HG03175 (cell line): ENCODE results near the gene PITPNC1.
"Not testable (repeated sequence)": the region's sequence is repeated elsewhere in the genome, so short reads cannot be mapped to it uniquely, and the experiment has no call there.

Experiments used
- ATAC-seq: cut with Tn5 transposase; IDR thresholded peaks from one replicate; pipeline ENCODE4 v1.9.1; 2021; ENCODE audit warnings: mild to moderate bottlenecking, moderate library complexity; ENCODE audit not compliant: unreplicated experiment

Gene PITPNC1

DNA sequence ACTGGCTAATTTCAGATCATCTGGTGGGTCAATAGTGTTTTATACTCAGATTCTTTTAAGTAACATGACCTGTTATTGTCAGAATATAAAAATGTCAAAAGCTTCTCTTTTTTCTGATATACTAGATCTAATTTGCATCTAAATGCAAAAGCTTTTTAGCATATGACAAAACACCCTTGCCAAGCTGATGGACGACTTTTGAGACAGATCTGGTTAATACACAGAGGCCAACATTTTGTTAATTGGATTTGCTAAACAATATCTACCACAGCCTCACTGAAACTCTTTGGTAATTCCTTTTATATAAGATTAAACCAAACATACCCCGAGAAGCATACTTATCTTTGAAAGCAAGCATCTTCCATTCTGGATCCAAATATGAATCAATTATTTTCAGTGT lies 330.4 kb downstream of the PITPNC1 start:
- no peak for ATAC-seq

DNA sequence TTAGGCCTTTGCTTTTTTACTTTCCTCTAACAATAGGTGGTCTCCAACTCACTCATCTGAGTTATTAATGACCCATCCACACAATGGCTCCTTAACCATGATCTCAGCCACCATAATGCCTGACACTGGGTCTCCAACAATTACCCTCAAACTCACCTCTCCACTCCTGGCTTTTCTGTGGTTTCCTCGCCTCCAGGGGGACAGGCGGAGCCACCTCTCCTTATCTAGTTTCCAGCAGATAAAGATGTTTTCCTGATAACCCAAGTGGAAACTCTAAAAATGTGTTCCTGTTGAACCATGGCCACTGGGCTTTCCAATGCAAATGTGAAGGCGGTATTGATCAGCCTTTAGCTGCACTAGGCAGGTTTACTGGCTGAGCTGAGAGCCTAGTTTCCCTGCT lies 331.3 kb downstream of the PITPNC1 start:
- ATAC-seq, result no peak

DNA sequence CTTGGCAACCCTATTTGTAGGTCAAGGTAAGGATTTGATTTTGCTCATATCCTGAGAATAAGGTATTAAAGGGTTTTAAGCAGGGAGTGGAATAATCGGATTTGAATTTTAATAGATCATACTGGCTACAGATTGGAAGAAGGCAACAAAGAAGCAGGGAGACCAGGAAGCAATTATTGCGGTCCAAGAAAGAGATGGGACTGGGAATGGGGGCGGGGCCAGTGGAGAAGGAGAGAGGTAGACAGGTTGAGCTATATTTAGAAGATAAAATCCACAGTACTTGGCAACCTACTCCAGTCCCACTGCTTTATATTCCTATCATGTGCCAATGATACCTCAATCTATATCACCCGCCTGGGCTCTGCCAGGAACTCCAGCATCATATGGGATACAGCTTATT lies 334.8 kb downstream of the PITPNC1 start:
- no peak for ATAC-seq

DNA sequence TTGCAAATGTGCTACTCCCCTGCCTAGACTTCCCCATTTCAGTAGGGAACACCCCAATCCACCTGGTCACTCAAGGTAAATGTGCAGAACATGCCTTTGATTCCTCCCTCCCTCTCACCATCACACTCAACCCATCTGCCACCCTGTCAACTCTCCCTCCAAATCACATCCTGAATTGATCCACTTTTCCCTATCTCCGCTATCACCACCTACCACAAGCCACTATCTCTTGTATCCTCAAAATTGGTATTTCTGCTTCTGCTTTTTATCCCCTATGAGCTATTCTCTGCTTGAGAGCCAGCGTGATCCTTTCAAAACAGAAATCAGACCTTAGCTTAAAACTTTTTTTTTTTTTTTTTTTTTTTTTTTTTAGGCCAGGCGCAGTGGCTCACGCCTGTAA lies 335.3 kb downstream of the PITPNC1 start:
- ATAC-seq, result no peak

DNA sequence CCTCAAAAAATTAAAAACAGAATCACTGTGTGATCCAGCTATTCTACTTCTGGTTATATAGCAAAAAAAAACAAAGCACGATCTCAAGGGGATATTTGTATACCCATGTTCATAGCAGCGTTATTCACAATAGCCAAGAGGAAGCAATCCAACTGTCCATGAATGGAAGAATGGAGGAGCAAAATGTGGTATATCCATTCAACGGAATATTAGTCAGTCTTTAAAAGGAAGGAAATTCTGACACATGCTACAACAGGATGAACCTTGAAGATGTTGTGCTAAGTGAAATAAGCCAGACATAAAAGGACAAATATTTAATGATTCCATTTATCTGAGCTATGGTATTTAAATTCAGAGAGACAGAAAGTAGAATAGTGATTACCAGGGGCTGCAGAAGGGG lies 336.1 kb downstream of the PITPNC1 start:
- ATAC-seq, result no peak

DNA sequence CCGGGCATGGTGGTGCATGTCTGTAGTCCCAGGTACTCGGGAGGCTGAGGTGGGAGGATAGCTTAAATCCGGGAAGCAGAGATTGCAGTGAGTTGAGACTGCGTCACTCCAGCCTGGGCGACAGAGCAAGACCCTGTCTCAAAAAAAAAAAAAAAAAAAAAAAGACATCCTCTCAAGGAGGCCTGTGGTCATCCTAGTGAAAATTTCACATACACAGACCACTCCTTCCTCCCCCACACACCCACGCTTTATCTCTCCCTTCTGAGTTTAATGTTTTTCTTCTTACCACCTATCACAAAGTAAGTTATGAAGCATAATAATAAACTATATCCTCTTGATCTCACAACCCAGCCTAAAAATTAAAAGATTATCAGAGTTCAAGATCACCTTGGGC lies 339.3 kb downstream of the PITPNC1 start:
- ATAC-seq, result no peak

DNA sequence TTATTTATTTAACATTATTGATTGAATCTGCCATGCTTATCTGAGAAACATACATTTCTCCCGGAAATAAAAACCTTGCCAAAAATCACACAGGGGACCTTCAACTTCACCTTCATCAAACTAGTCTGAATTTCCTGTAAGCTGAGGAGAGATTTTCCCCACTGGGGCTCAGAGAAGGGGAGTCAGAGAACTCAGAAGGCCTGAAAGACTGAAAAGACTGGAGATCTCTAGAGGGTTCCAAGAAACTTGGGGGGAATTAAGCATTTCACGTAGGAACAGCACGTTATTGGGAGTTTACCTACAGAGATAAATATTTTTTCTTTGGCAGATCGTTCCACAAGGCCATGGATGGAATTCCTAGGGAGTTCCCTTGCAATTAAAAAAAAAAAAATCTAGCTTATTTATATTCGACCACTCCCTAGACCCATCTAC lies 340.1 kb downstream of the PITPNC1 start:
- no peak for ATAC-seq

DNA sequence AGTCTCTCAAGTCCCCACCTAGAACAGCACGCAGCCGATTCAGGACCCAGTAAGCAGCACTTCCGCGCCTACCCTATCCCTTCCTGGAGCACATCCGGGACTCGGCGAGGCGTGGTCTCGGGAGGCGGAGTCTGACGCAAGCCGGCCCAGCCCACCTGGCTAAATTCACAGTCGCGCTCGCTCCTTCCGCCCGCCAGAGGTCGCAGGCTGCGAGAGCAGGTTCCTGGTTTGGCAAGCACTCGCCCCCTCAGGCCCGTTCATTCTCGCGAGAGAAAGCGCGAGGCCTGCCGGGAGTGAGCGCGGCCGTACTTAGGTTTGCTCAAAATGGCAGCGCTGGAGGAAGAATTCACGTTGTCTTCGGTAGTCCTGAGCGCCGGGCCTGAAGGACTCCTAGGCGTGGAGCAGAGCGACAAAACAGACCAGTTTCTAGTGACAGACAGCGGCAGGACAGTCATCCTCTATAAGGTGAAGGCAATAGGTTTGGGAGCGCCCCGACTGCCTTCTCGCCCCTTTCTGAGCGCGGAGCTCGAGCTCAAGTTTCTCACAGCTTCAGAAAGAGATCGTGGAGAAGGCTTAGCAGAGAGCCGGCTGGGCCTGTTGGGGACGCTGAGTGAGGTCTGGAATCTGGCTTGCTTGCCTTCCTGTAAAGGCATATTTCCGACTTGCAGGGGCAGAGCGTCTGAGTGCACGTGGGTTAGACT lies 340.7 kb downstream of the PITPNC1 start, which contains the start of gene NOL11:
Gene NOL11 (plus strand): TSS at position 313 of the 701 bp plus-strand sequence. CDS start 12 bp downstream, at position 325.
- peak; percentile 95 for ATAC-seq

DNA sequence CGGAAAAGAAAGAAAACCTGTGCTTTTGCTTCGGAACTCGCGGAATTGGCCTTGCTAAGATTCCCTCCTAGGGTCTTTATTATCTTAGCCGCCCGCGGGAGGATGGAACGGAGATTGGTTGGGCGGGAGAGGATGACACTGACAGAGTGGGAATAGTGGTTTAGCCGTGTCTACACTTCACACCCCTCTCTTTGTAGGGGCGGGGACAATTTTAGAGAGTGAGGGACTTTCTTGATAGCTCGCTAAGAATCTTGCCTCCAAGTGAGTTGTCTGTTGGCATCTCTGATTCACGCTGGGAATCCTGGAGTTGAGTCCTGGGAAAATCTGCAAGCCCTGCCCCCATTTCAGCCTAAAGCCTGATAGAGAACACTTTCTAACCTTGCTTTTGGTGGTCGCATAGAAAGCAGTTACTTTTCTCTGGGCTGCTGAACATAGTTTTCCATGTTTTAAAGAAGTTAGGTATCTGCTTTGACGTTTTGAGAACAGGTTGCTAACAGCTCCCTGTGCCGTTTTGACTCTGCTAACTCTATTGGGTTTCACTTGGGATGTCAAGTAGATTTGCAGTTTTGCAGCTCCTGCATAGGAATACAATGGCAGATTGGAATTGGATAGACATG lies 341.4 kb downstream of the PITPNC1 start:
- ATAC-seq, result peak; percentile 14

DNA sequence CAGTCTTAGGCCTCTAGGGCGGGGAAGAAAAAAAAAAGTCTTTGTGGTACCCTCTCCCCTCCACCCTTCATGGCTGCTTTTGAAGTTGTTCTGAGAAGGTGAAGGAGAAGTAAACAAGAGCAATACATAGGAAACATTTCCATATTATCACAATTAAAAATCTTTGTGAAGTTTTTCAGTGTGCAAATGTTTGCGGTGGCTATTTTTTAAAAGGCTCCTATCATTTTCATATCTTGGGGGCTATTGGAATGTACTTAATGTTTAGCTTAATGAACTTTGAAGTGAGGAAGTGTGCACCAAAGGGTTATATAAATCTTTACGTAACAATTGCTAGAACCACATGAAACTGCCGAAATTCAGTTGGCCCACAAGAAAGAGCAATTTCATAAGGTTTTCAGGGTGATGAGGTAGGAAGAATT lies 348.3 kb downstream of the PITPNC1 start:
- ATAC-seq, result no peak

DNA sequence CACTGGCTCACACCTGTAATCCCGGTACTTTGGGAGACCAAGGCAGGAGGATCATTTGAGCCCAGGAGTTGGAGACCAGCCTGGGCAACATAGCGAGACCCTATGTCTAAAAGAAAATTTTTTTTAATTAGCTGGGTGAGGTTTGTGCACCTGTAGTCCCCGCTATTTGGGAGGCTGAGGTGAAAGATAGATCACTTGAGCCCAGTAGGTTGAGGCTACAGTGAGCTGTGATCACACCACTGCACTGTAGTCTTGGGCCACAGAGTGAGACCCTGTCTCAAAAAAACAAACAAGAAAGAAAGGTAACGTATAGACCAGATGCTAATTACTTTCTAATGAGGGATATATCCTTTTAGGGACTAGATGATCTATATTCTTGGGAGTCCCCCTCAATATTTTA lies 348.7 kb downstream of the PITPNC1 start:
- ATAC-seq, result no peak

DNA sequence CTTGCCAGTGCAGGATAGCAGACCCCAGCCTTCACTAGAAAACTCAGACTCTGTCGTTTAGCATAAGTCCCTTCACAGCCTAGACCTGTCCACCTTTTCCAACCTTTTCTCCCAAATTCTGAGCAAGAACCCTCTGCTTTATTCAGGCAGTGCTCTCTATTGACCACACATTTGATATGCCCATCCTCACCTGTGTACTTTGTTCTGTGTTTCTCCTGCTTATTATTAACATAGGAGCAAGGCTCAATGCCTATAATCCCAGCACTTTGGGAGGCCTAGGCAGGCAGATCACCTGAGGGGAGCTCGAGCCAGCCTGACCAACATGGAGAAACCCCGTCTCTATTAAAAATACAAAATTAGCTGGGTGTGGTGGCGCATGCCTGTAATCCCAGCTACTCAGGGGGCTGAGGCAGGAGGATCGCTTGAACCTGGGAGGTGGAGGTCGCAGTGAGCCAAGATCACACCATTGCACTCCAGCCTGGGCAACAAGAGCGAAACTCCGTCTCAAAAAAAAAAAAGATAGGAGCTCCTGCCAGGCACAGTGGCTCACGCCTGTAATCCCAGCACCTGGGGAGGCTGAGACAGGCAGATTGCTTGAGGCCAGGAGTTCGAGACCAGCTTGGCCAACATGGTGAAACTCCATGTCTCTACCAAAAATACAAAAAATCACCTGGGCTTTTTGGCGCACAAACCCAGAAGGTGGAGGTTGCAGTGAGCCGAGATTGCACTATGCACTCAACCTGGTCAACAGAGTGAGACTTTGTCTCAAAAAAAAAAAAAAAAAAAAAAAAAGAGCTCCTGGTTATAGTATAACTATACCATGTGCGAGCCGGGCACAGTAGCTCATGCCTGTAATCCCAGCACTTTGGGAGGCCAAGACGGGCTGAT lies 350.3 kb downstream of the PITPNC1 start:
- ATAC-seq, result not testable (repeated sequence)

DNA sequence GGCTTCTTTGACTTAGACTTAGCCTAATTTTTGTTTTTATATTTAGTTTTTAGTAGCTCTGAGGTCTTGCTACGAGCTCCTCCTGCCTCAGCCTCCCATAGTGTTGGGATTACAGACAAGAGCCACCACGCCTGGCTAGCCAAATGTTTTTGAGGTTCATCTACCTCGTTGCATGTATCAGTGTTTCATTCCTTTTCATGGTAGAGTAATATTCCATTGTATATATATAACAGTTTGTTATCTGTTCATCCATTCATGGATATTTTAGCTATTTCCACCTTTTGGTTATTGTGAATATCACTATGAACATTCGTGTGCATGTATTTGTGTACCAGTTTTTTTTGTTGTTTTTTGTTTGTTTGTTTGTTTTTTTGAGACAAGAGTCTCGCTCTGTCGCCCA lies 352.8 kb downstream of the PITPNC1 start:
- no peak for ATAC-seq

DNA sequence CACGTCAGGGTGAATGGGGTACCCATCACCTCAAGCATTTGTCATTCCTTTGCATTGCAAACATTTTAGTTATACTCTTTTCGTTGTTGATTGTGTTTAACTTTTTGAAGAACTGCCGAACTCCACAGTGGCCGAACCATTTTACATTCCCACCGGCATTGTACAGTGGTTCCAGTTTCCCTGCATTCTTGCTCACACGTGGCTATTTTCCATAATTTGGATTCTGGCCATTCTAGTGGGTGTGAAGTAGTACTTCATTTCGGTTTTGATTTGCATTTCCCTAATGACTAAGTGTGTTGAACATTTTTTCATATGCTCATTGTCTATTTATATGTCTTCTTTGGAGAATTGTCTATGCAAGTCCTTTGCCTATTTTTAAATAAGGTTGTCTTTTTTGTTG lies 353.6 kb downstream of the PITPNC1 start:
- no peak for ATAC-seq

DNA sequence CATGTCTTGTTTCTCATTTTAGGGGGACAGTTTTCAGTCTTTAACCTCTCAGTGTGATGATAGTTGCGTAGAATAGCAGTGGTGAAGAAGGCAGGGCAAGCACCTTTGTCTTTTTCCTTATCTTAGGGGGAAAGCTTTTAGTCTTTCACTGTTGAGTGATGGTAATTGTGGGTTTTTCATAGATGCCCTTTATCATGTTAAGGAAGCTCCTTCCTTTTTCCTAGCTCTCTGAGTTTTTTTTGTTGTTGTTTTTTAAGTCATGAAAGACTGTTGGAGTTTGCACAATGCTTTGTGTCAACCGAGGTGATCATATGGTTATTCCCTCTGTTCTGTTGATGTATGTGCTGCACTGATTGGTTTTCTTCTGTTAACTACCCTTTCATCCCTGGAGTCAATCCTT lies 356.4 kb downstream of the PITPNC1 start:
- no peak for ATAC-seq

DNA sequence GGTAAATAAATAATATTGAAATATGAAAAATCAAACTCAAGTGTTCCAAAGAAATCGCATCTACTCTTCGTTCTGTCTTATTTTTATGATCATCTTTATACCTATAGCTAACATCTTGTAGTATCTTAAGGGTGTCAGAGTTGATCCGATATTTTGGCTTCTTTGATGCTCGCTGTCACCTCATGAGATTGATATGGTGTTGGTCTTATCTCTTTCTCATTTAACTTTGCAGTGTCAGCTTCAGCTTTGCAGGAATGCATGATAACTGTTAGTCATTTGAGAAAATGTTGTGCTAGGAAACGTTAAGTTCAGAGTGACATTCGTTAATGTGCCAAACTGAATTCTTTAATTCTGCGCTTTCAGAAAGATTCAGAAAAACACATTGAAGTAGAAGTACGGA lies 360.1 kb downstream of the PITPNC1 start:
- ATAC-seq, result no peak

DNA sequence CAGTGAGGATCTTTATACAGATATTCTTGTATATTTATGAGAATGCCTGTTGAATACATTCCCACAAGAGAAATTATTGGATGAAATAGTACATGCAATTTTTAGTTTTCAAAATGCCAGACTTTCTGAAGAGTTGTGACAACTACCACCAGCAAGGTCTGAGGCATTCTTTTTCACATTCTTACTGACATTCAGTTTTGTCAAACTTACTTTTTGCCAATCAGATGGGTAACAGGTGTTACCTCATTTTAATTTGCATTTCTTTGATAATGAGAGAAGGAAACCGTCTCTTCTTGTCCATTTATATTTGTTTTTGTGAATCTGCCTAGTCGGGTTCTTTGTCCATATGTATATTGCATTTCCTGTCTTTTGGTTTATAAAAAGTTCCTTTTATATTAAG lies 364.9 kb downstream of the PITPNC1 start:
- ATAC-seq, result no peak
